Cardiac septum (tissue), 1 donor: ENCODE results near the gene C1orf21. TPM values are rescaled to one million over a fixed set of nuclear protein-coding genes. Genes with fewer than 3 reads are reported as not detected.

Experiments
- DNase-seq: peaks from one replicate; pipeline ENCODE4 v3.0.0-alpha.2; 2020; ENCODE audit warnings: low spot score
- intact Hi-C: fragments of 100-400 bp; cut with DNase I; formaldehyde crosslinking; loops from one replicate; pipeline ENCODE4 v1.14.0; 2022
- total RNA-seq: library from RNA; stranded (reverse); fragmentation: NEBNext Ultra II Directional; extraction: Animal tissue kit (Norgen Biotek cat#: 25700); gene quantifications from one replicate; pipeline ENCODE4 v1.2.1, GENCODE V29; 2021
- donor health status: DM: no; HTN: no; CAD: no.

Gene C1orf21
- total RNA-seq, 1 donor from 2014 or later = 93.6 TPM

DNA sequence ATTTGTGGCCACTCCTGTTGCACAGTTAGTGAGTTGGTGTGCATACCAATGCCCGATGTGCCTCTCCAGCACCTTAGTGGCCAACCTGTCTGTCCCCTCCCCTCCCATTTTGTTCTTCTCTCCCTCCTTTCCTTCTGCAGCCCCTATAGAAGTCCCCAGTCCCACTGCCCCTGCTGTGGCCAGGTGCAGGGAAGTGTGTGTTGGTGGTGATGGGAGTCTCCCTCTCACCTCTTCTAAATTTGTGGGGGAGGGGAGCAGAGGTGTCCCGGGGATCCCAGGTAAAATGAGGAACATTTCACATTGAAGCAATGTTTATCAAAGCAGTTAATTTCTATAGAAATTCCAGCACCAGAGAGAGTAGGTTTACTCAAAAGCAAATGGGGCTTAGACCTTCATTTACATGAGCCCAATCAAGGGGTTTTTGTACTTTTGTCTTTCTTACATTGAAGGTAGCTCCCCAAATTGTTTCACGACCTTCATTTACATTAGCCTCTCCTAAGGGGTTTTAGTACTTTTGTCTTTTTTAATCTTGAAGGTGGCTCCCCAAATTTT is 3.0 kb upstream of the C1orf21 start:
- DNase-seq = no peak
- intact Hi-C loops = loop anchor here (10.0 kb wide), 1 partner anchor 309 kb away; no protein-coding TSS in a partner anchor

DNA sequence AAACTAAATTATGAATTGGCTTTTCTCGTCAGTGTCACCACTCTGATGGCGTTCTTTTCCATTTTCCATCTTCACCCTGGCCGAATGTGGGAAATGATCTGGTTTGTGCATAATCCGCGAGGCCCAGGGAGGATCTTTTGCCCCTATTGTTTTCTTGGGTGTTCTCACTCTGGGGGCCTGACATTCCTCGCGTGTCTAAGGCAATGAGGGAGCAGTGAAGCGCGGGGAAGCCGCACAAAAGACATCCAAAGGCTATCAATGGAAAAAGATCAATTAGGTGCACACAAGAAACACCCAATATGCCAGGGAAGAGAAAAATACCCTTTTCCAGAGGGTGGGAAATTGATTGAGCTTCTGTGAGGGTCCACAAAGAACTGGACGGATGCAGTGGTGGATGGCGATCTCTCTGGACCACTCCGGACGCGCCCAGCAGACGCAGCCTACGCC is 941 bp upstream of the C1orf21 start:
- intact Hi-C loops = loop anchor here (2.0 to 10.0 kb wide), 6 partner anchors 76 to 311 kb away; no protein-coding TSS in a partner anchor
- DNase-seq = no peak

DNA sequence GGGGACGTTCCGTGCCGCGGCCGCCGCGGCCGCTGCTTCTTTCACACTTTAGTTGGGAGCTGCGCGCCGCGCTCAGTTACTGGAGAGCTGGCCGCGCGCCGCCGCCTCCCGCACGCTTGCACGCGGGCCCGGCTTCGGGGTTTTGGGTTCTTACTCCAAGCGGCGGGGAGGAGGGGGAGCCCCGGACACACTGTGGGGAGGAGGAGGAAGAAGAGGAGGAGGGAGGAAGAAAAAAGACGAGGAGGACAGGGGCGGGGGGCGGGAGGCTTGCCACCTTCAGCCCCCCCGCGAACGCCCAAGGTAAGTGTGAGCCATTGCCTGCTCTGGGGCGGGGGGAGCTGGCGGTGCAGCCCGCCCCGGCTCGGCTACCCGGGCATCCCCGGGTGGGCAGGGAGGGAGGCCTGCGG is 243 bp downstream of the C1orf21 start:
- intact Hi-C loops = loop anchor here (2.0 to 10.0 kb wide), 6 partner anchors 75 to 312 kb away; no protein-coding TSS in a partner anchor
- no peak for DNase-seq

DNA sequence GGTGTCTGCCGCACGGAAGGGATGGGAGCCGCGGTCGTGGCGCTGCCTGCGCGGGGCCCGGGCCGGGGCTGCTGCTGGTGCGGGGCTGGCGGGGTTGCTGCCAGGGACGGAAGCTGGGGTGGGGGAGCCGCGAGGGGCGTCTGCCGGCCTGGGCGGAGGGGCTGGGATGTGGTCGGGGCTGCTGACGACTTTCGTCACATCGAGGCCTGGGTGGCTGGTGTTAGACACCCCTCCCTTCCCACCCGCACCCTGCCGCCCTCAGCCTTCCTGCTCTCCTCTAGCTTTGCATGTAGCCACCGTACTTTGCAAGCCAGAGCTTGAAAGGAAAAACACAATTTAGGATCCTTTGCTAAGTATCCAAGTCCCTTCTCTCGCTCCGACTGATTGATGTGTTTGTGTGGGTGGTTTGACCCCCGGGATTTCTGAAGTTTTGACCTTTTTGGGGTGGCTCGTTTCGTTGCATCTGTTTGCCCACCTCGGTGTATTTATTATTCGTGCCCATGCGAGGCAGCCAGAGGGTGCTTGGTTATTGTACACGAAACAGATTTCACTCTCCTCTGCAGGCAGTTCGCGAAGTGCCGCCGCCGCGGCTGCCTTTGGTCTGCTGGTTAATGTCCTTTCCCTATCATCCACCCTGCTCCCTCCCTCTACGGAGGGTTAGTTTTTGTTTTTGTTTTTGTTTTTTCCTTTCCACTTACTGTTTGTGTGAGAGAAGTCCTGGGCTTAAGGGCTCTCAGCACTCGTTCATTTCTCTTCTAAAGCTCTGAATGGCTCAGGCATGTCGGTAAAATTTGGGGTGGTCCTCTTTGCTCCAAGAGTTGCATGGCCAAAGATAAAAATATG is 868 bp downstream of the C1orf21 start:
- intact Hi-C loops = loop anchor here (2.0 to 10.0 kb wide), 7 partner anchors 75 to 313 kb away; no protein-coding TSS in a partner anchor

DNA sequence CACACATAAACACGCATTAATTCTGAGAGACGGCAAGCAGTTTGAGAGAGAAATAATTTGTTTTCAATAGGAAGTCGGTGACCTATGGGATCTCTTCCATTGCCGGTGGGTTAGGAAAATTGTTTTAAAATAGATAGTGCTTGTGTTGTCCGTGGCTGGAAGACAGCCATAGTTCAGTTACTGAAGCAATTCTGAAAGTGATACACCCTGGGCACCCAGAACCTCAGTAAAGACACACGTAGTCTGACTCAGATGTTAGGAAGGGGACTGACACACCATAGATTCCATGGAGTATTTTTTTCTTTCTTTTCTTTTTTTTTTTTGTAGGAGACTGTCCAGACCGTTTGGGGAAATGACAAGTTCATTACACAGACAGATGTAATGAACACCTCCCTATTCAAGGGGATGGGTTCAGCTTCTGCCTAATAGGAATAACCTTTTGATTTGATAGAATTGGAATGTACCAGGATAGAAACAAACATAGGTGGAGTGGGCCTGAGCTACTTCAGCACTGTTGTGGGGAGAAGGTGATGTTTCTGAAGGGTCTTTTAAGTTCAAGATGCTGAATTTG is 1.6 kb downstream of the C1orf21 start:
- DNase-seq = no peak
- intact Hi-C loops = loop anchor here (2.0 to 10.0 kb wide), 5 partner anchors 74 to 314 kb away; no protein-coding TSS in a partner anchor

More for the DNA sequence above, 868 bp downstream of the C1orf21 start:
- DNase-seq = peak; percentile 86

DNA sequence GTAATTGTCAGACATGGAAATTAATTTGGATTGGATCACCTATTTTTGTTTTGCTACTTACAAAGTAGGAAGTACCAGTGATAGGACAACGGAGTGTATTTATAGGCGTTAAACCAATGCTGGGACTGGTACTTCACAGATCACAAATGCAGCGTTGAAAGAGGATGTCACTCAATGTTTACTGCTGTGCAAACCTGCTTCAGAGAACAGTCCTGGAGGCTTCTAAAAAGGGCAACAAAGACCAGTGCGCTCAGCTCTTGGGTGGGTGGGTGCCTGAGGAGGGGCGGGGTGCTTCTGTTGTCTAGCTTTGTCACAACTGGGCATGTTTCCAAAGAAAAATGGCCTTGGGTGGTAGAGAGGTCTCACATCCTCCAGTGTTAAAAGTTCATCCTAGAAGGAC is 2.1 kb downstream of the C1orf21 start:
- intact Hi-C loops = loop anchor here (2.0 to 10.0 kb wide), 5 partner anchors 73 to 314 kb away; no protein-coding TSS in a partner anchor
- DNase-seq = no peak

DNA sequence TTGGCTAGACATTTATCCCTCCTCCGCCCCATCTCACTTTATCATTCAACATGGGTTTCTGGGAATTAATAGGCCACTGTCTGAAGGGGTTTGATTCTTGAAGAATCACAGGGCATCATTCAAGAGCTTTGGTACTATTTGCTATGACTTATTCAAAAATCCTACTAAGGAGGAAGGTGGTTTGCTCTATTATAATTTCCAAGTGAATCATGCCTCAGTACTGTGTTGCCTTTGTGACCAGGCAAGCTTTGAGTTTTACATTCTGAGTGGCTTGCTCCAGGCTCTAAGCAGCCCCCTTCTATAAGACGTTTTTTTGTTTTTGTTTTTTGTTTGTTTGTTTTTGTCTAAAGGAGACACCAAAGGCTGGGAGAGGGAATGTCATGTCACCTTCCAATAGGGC is 2.6 kb downstream of the C1orf21 start:
- intact Hi-C loops = loop anchor here (2.0 to 10.0 kb wide), 5 partner anchors 73 to 315 kb away; no protein-coding TSS in a partner anchor
- no peak for DNase-seq

DNA sequence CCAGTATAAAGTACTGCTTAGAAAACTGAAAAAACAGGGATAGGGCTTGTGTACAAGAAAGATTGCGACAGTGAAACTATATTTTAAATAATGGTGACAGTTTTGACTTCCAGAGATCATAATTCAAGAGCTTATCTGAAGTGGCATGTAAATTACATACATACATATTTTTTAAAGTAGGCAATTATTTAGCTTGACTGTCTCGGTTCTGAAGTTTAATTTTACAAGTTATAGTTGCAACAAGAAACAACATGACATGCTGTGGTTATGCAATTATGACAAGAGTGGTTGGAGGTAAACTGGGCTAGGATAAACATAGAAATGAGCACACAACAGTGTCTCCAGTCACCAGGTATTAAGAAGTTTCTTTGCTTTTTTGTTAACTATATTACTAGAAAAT is 4.1 kb downstream of the C1orf21 start:
- no peak for DNase-seq
- intact Hi-C loops = no loop called here

DNA sequence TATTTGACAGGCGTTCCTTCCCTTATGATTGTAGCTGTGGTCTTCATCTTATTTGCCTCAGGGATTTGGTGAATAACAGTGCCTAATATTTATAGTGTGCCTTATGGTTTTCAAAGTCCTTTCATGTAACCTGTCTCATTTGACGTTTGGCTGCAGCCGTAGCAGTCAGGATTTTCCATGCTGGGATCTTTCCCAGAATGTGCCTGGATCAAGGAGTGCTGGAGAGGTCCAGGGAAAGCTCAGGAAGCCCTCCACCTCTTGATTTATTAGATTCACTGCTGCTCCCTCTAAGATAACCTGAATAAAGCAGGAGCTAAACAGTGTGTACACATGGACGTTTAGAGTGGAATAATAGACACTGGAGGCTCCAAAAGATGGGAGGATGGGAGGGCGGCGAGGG is 5.2 kb downstream of the C1orf21 start:
- intact Hi-C loops = no loop called here

DNA sequence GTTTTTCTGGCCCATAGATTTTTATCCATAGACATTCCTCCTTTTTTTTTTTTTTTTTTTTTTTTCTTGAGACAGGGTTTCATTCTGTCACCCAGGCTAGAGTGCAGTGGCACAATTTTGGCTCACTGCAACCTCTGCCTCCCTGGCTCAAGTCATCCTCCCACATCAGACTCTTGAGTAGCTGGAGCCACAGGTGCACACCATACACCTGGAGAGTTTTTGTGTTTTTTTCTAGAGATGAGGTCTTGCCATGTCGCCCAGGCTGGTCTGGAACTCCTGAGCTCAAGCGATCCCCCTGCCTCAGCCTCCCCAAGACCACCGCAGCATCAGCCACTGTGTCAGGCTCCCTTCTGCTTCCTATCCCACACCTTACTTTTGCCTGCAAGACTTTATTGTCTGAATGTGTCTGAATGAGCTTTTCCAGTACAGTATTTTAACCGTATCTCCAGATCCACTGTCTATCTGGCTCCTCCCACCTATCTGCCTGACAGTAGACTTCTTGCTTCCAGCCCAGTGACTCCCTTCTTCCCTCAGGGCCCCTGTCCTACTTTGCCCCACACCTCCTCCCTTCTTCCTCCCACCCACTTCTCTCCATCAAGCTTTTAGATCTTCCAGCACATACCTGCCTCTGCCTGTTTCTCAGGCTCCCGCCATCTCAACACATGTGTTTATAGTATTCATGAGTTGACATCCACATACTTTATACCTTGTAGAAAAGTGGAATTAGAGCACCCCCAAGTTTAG is 6.1 kb downstream of the C1orf21 start:
- no peak for DNase-seq
- intact Hi-C loops = no loop called here

More for the DNA sequence above, 5.2 kb downstream of the C1orf21 start:
- DNase-seq = no peak

DNA sequence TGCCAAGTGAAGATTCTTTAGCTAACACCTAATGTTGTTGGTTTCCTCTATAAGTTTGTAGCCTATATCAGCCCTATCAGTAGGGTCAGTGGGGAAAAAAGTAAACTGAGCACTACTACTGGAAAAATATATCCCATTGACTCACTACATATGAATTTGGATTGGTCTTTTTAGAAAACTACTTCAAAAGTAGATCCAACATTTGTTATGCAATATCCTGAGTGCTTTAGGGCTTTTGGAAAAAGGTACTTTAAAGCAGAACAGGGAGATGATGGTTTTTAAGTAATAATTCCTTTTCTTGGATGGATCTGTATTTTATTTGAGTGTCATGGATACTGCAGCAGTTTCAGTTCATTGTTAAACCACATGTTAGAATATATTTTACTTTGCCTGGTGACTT is 7.1 kb downstream of the C1orf21 start:
- no peak for DNase-seq
- intact Hi-C loops = no loop called here

DNA sequence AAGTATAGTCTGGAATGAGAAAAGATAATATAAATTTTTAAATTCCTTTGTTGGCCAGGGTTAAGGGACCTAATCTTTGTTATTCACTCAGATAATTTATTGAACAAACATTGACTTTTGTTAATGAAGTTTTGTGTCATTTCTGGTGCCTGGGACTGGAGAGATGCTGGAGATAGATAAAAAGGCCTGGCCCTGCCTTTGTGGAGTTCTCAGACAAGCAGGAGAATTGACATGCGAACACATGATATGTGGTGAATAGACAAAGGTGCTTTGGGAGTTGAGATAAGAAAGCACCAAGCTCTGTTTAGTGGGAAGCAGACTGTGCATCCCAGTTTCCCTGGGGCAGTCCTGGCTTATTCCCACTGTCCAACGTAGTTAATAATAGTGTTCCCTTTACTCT is 8.5 kb downstream of the C1orf21 start:
- intact Hi-C loops = no loop called here
- no peak for DNase-seq

DNA sequence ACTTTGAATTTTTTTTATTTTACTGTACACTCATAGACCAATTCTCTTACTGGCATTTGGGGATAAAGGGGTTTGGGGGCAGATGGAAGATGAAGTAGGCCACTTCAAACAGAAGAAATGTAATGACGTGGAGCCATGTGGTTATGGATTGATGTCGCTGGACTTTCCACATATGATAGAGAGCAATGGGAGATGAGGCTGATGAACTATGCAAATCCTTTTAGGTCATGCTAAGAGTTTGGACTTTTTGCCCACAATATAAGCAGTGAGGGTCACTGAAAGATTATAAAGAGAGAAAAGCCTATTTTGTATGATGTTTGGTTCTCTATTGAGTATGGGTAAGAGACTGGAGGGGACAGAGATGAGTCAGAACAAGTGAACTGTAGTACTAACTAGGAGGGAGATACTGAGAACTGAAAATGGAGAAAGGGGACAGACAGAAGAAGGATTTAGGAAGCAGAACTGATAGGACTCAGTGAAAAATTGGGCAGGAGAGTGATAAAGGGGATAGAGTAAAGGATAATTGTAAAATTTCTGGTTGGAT is 9.2 kb downstream of the C1orf21 start:
- intact Hi-C loops = no loop called here
- no peak for DNase-seq

DNA sequence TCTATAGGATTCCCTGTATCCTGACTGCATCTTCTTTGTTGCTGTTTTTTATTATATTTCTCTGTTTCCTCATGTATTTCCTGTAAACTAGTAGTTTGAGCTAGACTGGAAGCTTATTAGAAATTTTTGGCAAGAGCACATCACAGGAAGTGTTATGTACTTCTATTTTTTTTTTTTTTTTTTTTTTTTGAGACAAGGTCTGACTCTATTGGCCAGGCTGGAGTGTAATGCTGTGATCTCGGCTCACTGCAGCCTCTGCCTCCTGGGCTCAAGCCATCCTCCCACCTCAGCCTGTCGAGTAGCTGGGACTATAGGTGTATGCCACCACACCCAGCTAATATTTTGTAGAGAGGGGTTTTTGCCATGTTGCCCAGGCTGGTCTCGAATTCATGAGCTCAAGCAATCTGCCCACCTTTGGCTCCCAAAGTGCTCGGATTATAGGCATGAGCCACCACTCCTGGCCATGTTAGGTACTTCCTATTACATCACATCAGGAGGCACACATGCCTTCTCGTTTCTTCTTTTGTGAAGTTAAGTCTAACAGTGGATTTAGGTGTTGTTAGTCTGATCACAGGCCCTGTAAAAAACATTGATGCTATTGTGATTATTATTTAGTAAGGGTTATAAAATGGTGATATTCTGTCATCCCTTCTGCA is 12.5 kb downstream of the C1orf21 start:
- intact Hi-C loops = no loop called here
- DNase-seq = no peak

DNA sequence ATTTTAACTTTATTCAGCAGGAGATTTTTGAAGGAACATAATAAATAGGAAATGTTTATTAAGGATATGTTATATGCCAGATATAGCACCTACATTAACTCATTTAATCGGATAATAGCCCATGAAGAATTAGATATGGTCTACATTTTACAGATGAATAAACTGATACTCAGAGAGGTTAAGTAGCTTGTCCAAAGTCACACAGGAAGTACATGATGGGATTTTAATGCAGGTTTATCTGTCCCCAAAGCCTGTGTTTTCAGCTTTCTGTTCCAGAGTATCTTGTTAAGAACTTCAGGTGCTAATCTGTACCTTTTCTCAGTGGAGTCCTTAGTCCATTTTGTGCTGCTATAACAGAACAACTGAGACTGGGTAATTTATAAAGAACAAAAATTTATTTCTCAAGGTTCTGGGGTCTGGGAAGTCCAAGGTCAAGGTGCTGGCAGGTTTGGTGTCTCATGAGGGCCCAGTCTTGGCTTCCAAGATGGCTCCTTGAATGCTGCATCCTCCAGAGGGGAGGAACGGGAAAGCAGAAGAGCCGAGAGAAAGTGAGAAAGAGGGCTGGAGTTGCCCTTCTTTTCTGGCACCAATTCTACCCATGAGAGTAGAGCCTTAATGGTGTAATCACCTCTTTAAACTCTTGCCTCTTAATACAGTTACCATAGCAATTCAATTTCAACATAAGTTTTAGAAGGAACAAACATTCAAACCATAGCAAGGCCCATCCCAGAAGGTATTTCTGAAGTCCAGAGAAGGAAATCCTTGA is 17.3 kb downstream of the C1orf21 start:
- no peak for DNase-seq
- intact Hi-C loops = no loop called here

DNA sequence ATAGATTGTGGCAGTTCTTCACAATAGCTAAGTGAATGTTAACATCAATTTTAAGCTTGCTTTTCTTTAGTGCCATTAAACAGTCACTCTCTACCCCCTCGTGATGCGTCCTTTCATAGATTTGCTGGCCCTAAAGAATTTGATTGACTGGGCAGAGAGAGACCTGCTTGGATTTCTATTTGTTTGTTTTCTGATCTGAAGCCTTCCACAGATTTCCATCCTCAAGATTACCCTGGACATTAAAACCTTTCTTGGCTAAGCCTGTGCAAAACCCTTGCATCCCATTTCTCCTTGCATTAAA is 17.8 kb downstream of the C1orf21 start:
- intact Hi-C loops = no loop called here
- DNase-seq = no peak

DNA sequence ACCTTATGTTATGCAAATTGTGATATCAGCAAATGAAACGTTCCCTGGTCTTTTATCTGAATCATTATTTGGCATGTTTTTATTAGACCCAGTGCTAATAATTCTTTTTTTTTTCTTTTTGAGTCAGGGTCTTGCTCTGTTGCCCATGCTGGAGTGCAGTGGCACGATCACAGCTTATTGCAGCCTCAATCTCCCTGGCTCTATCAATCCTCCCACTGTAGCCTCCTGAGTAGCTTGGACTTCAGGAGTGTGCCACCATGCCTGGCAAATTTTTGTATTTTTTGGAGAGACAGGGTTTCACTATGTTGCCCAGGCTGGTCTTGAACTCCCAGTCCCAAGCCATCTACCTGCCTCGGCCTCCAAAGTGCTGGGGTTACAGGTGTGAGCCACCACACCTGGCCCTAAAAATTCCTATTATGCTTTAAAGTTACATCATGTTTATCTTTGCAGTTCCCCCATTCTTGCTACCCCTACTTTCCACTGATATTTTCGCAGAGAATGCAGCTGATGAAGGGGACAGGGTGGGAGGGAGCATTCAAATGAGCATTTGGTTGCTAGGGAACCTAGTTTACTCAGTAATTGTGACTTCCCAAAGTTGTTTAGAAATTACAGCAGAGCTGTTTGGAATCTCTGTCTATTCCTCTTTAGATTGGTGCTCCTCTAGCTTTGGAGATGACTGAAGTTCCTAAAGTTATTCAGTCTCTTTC is 18.4 kb downstream of the C1orf21 start:
- intact Hi-C loops = no loop called here
- no peak for DNase-seq

DNA sequence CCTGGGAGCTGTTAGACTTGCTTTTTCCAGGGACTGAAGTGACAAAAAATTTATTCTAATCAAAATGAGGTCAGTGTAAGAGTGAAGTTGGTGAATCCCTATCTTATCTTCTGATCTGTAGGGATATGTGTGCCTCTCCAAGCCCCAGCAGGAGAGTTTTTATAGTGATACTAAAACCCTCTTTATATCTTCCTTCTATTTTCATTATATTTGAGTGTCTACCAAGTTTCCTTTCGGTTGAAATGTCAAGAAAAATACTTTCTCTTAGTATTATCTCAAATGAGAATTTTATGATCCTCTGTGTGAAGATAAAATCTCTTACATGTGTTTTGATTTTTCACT is 18.9 kb downstream of the C1orf21 start:
- DNase-seq = no peak
- intact Hi-C loops = no loop called here
